AG04449 (cell line): Measurements from ENCODE around the gene SPANXD.
"Not testable (repeated sequence)": the region's sequence is repeated elsewhere in the genome, so short reads cannot be mapped to it uniquely, and the experiment has no call there.

Source experiments
- CTCF ChIA-PET: fragments of 350-600 bp; formaldehyde crosslinking; extraction: SDS; loops from one replicate; lab custom pipeline; 2021; ENCODE audit warnings: antibody characterized with exemption; lab: Yijun Ruan, JAX
- POLR2A ChIA-PET: fragments of 400-600, 350-600 bp; formaldehyde crosslinking; extraction: SDS; loops from one replicate; lab custom pipeline; 2020; ENCODE audit warnings: antibody characterized with exemption, inconsistent platforms; lab: Yijun Ruan, JAX
- DNase-seq: peaks from one replicate; pipeline ENCODE4 v3.0.0-alpha.2; 2010; ENCODE audit warnings: low read depth, low spot score
- H3K4me3 ChIP-seq: 2 replicates; pipeline ENCODE4 v1.5.1; 2011; ENCODE audit warnings: low read depth, mild to moderate bottlenecking, control low read depth, low read length
- TF ChIP-seq, protein P1 (sequence below): IDR thresholded peaks from one replicate; pipeline ENCODE4 v1.5.1; 2011; ENCODE audit warnings: mild to moderate bottlenecking, moderate library complexity, low read length, control low read depth, inconsistent platforms; ENCODE audit not compliant: insufficient read depth; ENCODE audit errors: missing control alignments

The SPANXD gene, protein sequence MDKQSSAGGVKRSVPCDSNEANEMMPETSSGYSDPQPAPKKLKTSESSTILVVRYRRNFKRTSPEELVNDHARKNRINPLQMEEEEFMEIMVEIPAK

DNA sequence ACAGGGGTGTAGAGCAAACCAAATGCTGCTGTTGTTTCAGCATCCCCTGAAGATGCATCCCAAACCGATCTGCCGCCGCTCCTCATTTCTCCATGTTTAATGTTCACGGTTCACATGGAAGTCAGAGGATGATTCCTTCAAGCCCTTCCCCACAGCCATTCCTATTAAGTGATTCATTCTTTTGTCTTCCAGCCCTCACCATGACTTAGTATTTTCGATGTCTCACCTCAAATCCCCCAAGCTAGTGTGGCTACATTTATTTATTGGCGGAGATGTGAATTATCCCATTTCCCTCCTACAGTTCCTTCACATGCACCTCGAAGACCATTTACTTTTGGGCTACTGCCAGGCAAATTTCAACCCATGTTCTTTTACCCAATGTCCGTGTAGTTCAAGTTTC lies at the start of gene SPANXD:
SPANXD (minus strand) TSS at position 101 of the 400 bp plus-strand sequence. CDS start 334 bp downstream, outside the sequence.
- H3K4me3 ChIP-seq, CTCF ChIA-PET, POLR2A ChIA-PET, DNase-seq: not testable (repeated sequence)

GRCh38 chrX:141742666-141743065 lies 44.1 kb upstream of the SPANXD start:
- H3K4me3 ChIP-seq: no peak overlapping the region
- DNase-seq: no peak
- ChIA-PET POLR2A (no interaction called here), CTCF (no interaction called here)
- TF ChIP-seq, protein P1, sequence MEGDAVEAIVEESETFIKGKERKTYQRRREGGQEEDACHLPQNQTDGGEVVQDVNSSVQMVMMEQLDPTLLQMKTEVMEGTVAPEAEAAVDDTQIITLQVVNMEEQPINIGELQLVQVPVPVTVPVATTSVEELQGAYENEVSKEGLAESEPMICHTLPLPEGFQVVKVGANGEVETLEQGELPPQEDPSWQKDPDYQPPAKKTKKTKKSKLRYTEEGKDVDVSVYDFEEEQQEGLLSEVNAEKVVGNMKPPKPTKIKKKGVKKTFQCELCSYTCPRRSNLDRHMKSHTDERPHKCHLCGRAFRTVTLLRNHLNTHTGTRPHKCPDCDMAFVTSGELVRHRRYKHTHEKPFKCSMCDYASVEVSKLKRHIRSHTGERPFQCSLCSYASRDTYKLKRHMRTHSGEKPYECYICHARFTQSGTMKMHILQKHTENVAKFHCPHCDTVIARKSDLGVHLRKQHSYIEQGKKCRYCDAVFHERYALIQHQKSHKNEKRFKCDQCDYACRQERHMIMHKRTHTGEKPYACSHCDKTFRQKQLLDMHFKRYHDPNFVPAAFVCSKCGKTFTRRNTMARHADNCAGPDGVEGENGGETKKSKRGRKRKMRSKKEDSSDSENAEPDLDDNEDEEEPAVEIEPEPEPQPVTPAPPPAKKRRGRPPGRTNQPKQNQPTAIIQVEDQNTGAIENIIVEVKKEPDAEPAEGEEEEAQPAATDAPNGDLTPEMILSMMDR: no peak

- POLR2A ChIA-PET: no interaction called here
- no peak overlapping the region for H3K4me3 ChIP-seq
- CTCF ChIA-PET: no interaction called here
- TF ChIP-seq, protein P1: no peak
- DNase-seq: no peak
These were observed 38.1 kb upstream of the SPANXD start for GRCh38 chrX:141736656-141737055.

DNA sequence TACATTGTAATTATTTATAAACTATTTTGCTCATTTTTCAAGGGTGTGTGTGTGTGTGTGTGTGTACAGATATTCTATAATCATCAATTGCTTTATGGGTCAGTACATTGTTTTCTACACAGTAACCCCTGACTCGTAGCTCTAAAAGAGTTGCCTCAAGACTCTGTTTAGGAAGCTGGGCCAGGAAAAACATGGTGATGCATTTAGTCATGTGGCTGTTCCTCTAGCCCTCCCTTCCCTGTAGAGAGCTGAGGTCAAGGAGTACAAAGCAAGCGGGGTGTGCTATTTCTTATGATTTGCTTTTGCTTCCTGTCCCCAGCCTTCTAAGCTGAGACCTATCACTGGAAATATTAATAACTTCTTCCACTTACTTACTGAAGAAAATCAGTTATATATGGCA lies 34.8 kb upstream of the SPANXD start:
- H3K4me3 ChIP-seq: no peak overlapping the region
- TF ChIP-seq, protein P1: no peak
- ChIA-PET CTCF (no interaction called here), POLR2A (no interaction called here)
- no peak for DNase-seq

DNA sequence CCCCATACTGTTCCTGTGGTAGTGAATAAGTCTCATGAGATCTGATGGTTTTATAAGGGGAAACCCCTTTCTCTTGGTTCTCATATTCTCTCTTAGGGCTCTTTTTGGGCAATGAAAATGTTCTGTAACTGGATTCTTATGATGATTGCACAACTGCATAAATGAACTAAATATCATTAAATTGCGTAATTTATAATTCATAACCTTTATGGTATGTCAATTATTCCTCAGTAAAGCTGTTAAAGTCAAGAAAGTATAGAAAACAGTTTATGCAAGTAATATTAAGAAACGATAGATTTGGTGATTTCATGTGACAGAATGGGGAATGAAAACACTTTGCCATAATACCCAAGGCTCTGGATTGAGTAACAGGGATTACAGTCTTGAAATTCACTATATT lies 33.5 kb upstream of the SPANXD start:
- DNase-seq: no peak
- TF ChIP-seq, protein P1: no peak
- CTCF ChIA-PET: no interaction called here
- no peak overlapping the region for H3K4me3 ChIP-seq
- POLR2A ChIA-PET: no interaction called here

GRCh38 chrX:141724186-141724585 lies 25.6 kb upstream of the SPANXD start:
- no peak overlapping the region for H3K4me3 ChIP-seq
- DNase-seq: no peak
- ChIA-PET CTCF (no interaction called here), POLR2A (no interaction called here)
- TF ChIP-seq, protein P1: no peak

DNA sequence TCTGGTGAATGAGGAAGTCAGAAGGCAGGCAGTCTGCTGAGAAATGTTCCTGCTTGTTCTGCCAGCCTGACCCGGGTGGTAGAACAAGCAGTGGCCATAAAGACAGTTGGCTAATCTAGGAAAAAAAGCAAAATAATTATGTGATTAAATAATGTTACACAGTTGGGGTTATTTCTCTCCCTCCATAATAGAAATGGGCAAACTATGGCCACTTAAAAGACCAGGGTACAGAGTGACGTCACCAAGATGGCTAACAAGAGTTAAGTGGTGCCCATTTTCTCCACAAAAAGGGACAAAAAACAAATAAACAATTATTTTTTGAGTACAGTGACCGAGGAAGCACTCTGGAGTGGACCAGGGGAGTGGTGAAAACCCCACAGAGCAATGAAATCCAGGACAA lies 16.1 kb upstream of the SPANXD start:
- no peak for DNase-seq
- TF ChIP-seq, protein P1: no peak
- CTCF ChIA-PET: no interaction called here
- POLR2A ChIA-PET: no interaction called here
- no peak overlapping the region for H3K4me3 ChIP-seq
